Small intestine (tissue), 7 donors: ENCODE data around the gene CERK. TPM values are rescaled to one million over a fixed set of nuclear protein-coding genes. Genes with fewer than 3 reads are reported as not detected.
A peak's percentile ranks its signal among the peaks of the same experiment; 100 is the strongest.

Experiments used
- DNase-seq, 2 donors: peaks; one replicate each; pipeline versions ENCODE4 v3.0.0 to v3.0.0-alpha.2; 2013
- FAIRE-seq: peaks from 2 replicates; lab custom pipeline; 2012; peaks lifted over from hg19 to GRCh38; lab: Jason Lieb, UNC
- H3K27ac ChIP-seq, 3 donors: one replicate each; pipeline ENCODE4 v1.5.1; 2013; ENCODE audit warnings: low read length in 2 of 3, mild to moderate bottlenecking in 2 of 3, control low read depth in 1 of 3, inconsistent platforms in 1 of 3, low read depth in 1 of 3, moderate library complexity in 1 of 3
- H3K27me3 ChIP-seq, 3 donors: one replicate each; pipeline ENCODE4 v1.6.1; 2013; ENCODE audit warnings: low read length in 3 of 3, inconsistent platforms in 1 of 3; ENCODE audit not compliant: control insufficient read depth in 3 of 3, insufficient read depth in 3 of 3
- H3K36me3 ChIP-seq, 3 donors: one replicate each; pipeline ENCODE4 v1.6.1; 2013; ENCODE audit warnings: low read length in 3 of 3, inconsistent platforms in 1 of 3, low read depth in 1 of 3, mild to moderate bottlenecking in 1 of 3, moderate library complexity in 1 of 3; ENCODE audit not compliant: control insufficient read depth in 3 of 3, insufficient read depth in 2 of 3
- H3K4me1 ChIP-seq, 3 donors: one replicate each; pipeline ENCODE4 v1.6.1; 2013; ENCODE audit warnings: low read length in 2 of 3, inconsistent platforms in 1 of 3, low read depth in 1 of 3, mild to moderate bottlenecking in 1 of 3, moderate library complexity in 1 of 3; ENCODE audit not compliant: control insufficient read depth in 3 of 3, insufficient read depth in 2 of 3
- H3K4me3 ChIP-seq, 3 donors: one replicate each; pipeline ENCODE4 v1.5.1; 2013; ENCODE audit warnings: low read length in 3 of 3, control low read depth in 1 of 3, inconsistent platforms in 1 of 3, low read depth in 1 of 3, mild to moderate bottlenecking in 1 of 3, moderate library complexity in 1 of 3
- H3K9me3 ChIP-seq, 2 donors: one replicate each; pipeline ENCODE4 v1.6.1; 2013; ENCODE audit warnings: low read depth in 1 of 2, low read length in 1 of 2; ENCODE audit not compliant: control insufficient read depth in 2 of 2, insufficient read depth in 1 of 2
- WGBS, 3 donors: extraction: QIAGEN DNeasy Blood & Tissue Kit; methylation state at CpG; one replicate each; pipeline ENCODE4 v1.1.7; 2013; 5-methylcytosine and 5-hydroxymethylcytosine counted together
- polyA plus RNA-seq, 4 donors: library from polyadenylated mRNA; stranded (reverse) in 3 of 4; unstranded in 1 of 4; fragments of 200-250 nt in 3 of 4; fragments of 120-200 nt in 1 of 4; gene quantifications; one replicate each; pipeline versions ENCODE4 v1.2.1 to v1.2.3, GENCODE V29; 2013
- donor health status: healthy with polysubstance abuse.
- donor health status: control.
- donor health status: control.
- donor health status: Bipolar disorder and iron deficiency.
- donor health status: healthy.

Gene CERK
- polyA plus RNA-seq, 4 donors, result 43.7 to 84.7 (median 59.7) TPM

DNA sequence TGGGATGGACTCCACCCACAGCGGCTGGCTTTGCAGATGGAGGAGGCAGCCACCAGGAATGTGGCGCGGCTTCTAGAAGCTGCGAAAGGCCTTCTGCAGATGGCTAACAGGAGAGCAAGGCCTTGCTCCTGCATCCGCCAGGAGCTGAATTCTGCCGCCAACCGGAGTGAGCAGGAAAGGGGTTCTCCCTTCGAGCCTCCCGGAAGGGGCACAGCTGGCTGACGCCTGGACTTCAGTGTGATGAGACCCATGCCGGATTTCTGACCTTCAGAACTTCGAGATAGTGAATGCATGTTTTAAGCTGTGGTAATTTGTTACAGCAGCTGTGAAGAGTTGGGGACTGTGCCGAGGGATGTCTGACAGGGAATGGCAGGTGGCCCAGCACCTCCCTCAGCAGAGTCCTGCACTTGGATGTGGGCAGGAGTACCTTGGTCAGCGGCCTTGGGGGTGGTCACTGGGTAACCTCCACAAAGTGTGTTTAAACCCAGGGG lies 32.1 kb upstream of the CERK start:
- DNase-seq, result no peak
- H3K27ac ChIP-seq, result peak overlapping the region; percentile 23 to 93 (median 44)
- peaks cover 0 to 33% (median 6%) of the 10 kb centered on the region in 3 donors for H3K36me3 ChIP-seq
- peaks cover 2 to 21% (median 12%) of the 10 kb centered on the region in 3 donors for H3K4me1 ChIP-seq
- H3K9me3 ChIP-seq, result no peaks in the 10 kb centered on the region
- no peak overlapping the region for H3K4me3 ChIP-seq
- no peaks in the 10 kb centered on the region for H3K27me3 ChIP-seq
- WGBS, 3 donors, result 65 to 75% (median 74%) methylated on average over 14 of the region's 14 CpGs
- no peak for FAIRE-seq

- Histone ChIP-seq H3K36me3 (peaks cover 0 to 35% (median 6%) of the 10 kb centered on the region in 3 donors), H3K9me3 (no peaks in the 10 kb centered on the region), H3K4me3 (no peak overlapping the region), H3K4me1 (peaks cover 2 to 16% (median 7%) of the 10 kb centered on the region in 3 donors), H3K27ac (peak overlapping the region; percentile 23 to 93 (median 44)), H3K27me3 (no peaks in the 10 kb centered on the region)
- DNase-seq (no peak), FAIRE-seq (no peak)
- 84 to 90% (median 88%) methylated on average over 6 of the region's 6 CpGs for WGBS, 3 donors
These were observed 31.7 kb upstream of the CERK start for GRCh38 chr22:46769706-46770105.

GRCh38 chr22:46769191-46769675 lies 31.2 kb upstream of the CERK start:
- Histone ChIP-seq H3K27ac (peak overlapping the region in 2 of 3 donors; percentile 44 to 93), H3K27me3 (no peaks in the 10 kb centered on the region), H3K36me3 (peaks cover 0 to 32% (median 6%) of the 10 kb centered on the region in 3 donors), H3K9me3 (no peaks in the 10 kb centered on the region), H3K4me1 (peaks cover 2 to 11% (median 3%) of the 10 kb centered on the region in 3 donors), H3K4me3 (no peak overlapping the region)
- DNase-seq, result no peak
- 76 to 81% (median 81%) methylated on average over 17 of the region's 17 CpGs for WGBS, 3 donors
- no peak for FAIRE-seq

GRCh38 chr22:46767249-46767985 lies 29.4 kb upstream of the CERK start:
- Histone ChIP-seq H3K27ac (peak overlapping the region in 1 of 3 donors; percentile 11), H3K4me1 (peaks cover 0 to 2% (median 0%) of the 10 kb centered on the region in 3 donors), H3K36me3 (peaks cover 0 to 24% (median 6%) of the 10 kb centered on the region in 3 donors), H3K9me3 (no peaks in the 10 kb centered on the region), H3K4me3 (no peak overlapping the region), H3K27me3 (no peaks in the 10 kb centered on the region)
- DNase-seq (no peak), FAIRE-seq (no peak)
- 92 to 96% (median 93%) methylated on average over 11 of the region's 11 CpGs for WGBS, 3 donors

DNA sequence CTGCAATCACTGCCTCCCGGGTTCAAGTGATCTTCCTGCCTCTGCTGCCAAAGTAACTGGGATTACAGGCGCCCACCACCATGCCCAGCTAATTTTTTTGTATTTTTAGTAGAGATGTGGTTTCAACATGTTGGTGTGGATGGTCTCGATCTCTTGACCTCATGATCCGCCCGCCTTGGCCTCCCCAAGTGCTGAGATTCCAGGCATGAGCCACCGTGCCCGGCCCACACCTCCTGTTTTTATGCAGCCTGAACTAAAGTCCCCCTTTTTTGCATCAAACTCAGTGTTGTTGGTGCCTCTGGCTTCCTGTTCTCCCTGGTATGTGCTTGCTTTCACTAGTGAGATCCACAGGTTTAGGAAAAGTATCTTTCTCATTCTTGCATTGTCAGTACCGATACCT lies 28.6 kb upstream of the CERK start:
- DNase-seq (no peak), FAIRE-seq (no peak)
- Histone ChIP-seq H3K36me3 (peaks cover 0 to 24% (median 6%) of the 10 kb centered on the region in 3 donors), H3K4me1 (peaks cover 0 to 2% (median 0%) of the 10 kb centered on the region in 3 donors), H3K27ac (no peak overlapping the region), H3K27me3 (no peaks in the 10 kb centered on the region), H3K9me3 (no peaks in the 10 kb centered on the region), H3K4me3 (no peak overlapping the region)
- WGBS, 3 donors, result 90 to 98% (median 93%) methylated on average over 8 of the region's 8 CpGs

GRCh38 chr22:46764779-46765485 lies 26.9 kb upstream of the CERK start:
- DNase-seq (no peak), FAIRE-seq (no peak)
- Histone ChIP-seq H3K4me3 (no peak overlapping the region), H3K27ac (peak overlapping the region in 1 of 3 donors; percentile 8), H3K9me3 (no peaks in the 10 kb centered on the region), H3K36me3 (peaks cover 0 to 22% (median 6%) of the 10 kb centered on the region in 3 donors), H3K4me1 (peaks cover 2 to 3% (median 3%) of the 10 kb centered on the region in 3 donors), H3K27me3 (no peaks in the 10 kb centered on the region)
- WGBS, 3 donors, result 82 to 83% (median 82%) methylated on average over 6 of the region's 6 CpGs

DNA sequence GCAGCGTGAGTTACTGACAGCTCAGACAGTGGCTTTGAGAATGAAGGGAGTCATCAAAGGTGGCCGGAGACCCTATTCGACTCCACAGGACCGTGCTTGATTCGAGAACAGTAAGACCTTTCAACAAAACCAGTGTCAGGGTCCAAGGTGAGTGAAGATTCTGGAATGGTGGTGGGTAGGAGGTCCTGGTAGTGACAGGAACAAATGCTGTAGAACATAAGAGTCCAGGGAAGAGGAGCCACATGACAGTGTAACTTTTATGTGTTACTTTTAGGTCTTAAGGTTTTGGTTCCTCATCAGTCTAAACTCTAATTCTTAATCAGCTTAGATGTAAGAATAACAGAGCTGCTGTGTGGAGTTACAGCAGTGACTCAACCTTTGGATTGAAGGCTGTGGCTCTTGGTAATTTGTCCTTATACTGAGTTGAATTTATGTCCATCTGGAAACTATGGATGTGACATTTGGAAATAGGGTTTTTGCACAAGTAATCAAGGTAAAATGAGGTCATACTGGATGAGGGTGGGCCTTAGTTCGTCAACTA lies 26.2 kb upstream of the CERK start:
- Histone ChIP-seq H3K4me1 (peaks cover 0 to 8% (median 3%) of the 10 kb centered on the region in 3 donors), H3K36me3 (peaks cover 0 to 16% (median 6%) of the 10 kb centered on the region in 3 donors), H3K27ac (peak overlapping the region in 2 of 3 donors; percentile 8 to 27), H3K4me3 (no peak overlapping the region), H3K27me3 (no peaks in the 10 kb centered on the region), H3K9me3 (no peaks in the 10 kb centered on the region)
- FAIRE-seq (no peak), DNase-seq (no peak)
- WGBS, 3 donors, result 79 to 90% (median 86%) methylated on average over 6 of the region's 6 CpGs
